A673 (cell line): ENCODE results near the gene ZNF432.

Experiments used
- CTCF ChIP-seq: fragments of 300-800, 200-600 bp; sonication (generic); conservative IDR thresholded peaks from 2 replicates; pipeline ENCODE4 v1.5.1; 2017; ENCODE audit warnings: low read depth, mild to moderate bottlenecking, antibody characterized with exemption, low read length, moderate library complexity, mixed read lengths
- EZH2 ChIP-seq: fragments of 200-600 bp; sonication (generic); IDR thresholded peaks from 2 replicates; pipeline ENCODE4 v1.6.1; 2017; ENCODE audit warnings: borderline replicate concordance, low read depth, mild to moderate bottlenecking, mixed read lengths, antibody characterized with exemption, low read length; ENCODE audit not compliant: poor library complexity, severe bottlenecking

DNA sequence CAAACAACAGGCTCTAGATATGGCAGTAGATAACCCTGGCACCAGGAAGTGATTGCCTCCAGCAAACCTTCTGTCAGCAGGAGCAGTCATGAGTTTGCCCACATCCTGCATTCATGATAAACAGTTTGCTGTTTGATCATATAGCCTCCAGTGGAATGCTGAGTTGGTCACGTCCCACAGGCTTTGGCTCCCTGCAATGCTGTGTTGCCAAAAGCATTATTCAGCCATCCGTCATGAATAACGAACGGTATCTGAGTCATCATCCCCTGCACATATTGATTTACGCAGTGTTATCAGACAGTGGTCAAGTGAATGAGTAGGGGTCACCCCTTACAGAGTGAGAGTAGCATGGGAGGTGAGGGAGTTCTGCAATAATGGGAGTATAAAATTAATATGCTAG is 21.9 kb upstream of the ZNF432 start:
- no peak for TF ChIP-seq EZH2
- no peak for TF ChIP-seq CTCF
